ENCODE data around the gene DCTN3. TPM values are rescaled to one million over a fixed set of nuclear protein-coding genes. Genes with fewer than 3 reads are reported as not detected.

The DCTN3 gene
- total and polyA plus RNA-seq, 9 of the 15 experiments (the other 6 are each of a cell fraction or from before 2014, with no cell fraction given) = 11.0 to 51.0 (median 41.9) TPM

DNA sequence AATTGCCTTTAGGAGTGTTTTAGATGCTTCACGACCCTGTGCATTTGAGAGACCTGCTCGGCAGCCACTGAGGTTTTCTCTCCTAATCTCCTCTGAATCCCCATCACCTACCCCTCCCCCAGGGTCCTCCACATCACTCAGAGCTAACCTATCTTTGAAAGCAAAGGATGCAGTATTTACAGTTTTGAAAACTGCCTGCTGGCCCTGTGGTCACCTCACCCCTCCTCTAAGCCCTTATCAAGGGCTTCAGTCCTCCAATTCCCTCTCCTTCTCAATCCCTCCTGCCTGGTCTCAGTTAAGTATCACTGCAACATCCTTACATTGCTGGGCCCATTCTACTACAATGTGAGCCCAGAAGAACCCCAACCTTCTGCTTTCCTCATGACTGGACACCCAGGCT is 13.0 kb downstream of the DCTN3 start:
- Histone ChIP-seq H3K4me2 (ENCODE audit: insufficient read depth, low read length) (no peak overlapping the region), H3K27ac (ENCODE audit: extremely low read depth, low read depth, low read length) (no peak overlapping the region), H3K27me3 (ENCODE audit: control insufficient read depth in 2 of 2, insufficient read depth in 2 of 2, low read length in 2 of 2) (no peaks in the 10 kb centered on the region), H3K36me3 (ENCODE audit: control insufficient read depth, insufficient read depth, low read length) (peaks cover 10% of the 10 kb centered on the region; the same call in 1 of the 3 replicates), H3K4me3 (no peak overlapping the region), H2AFZ (ENCODE audit: low read depth, low read length) (no peak overlapping the region), H3K79me2 (ENCODE audit: control insufficient read depth, insufficient read depth, low read length) (peaks cover 17% of the 10 kb centered on the region), H3K4me1 (replicated peaks in 1 of 2; ENCODE audit: control insufficient read depth in 2 of 2, insufficient read depth in 2 of 2, low read length in 2 of 2) (peaks cover 7 to 13% of the 10 kb centered on the region in 2 experiments; a peak in 4 of 5 replicates), H4K20me1 (replicated peaks; ENCODE audit: control insufficient read depth, insufficient read depth, low read length) (peaks cover 5% of the 10 kb centered on the region; the same call in 1 of the 2 replicates), H3K9ac (ENCODE audit: insufficient read depth in 1 of 2, low read depth in 2 of 2, low read length in 2 of 2) (no peak overlapping the region), H3K9me3 (replicated peaks; ENCODE audit: control insufficient read depth, insufficient read depth, low read depth, low read length) (no peaks in the 10 kb centered on the region), H3K9me1 (ENCODE audit: control insufficient read depth, insufficient read depth, low read length) (no peaks in the 10 kb centered on the region)
- intact Hi-C loops (cut with micrococcal nuclease) (no loop called here), in situ Hi-C loops (cut with MboI) (loop anchor here (10.0 kb wide), 1 partner anchor 203 kb away; no protein-coding TSS in a partner anchor)
- peak; percentile 18 to 59 (median 39) for DNase-seq (ENCODE audit: extremely low read depth in 1 of 4, low spot score in 3 of 4)
- TF ChIP-seq CBFA2T3 (IDR thresholded peaks at IDR 0.05) (peak; percentile 56), RAD21 (CRISPR knock-in tag; conservative IDR thresholded peaks at IDR 0.05 in 1 of 2, IDR thresholded peaks at IDR 0.05 in 1 of 2) (no peak), KDM5B (IDR thresholded peaks at IDR 0.05; ENCODE audit: insufficient replicate concordance, low read depth, low read length) (no peak), TCF3 (CRISPR knock-in tag; IDR thresholded peaks at IDR 0.05) (peak; percentile 44), RB1 (IDR thresholded peaks at IDR 0.05; ENCODE audit: low read depth) (no peak), KDM1A (IDR thresholded peaks at IDR 0.05) (peak; percentile 9 to 33; a peak in 2 of 4 replicates)
- TF ChIP-seq, protein P1, sequence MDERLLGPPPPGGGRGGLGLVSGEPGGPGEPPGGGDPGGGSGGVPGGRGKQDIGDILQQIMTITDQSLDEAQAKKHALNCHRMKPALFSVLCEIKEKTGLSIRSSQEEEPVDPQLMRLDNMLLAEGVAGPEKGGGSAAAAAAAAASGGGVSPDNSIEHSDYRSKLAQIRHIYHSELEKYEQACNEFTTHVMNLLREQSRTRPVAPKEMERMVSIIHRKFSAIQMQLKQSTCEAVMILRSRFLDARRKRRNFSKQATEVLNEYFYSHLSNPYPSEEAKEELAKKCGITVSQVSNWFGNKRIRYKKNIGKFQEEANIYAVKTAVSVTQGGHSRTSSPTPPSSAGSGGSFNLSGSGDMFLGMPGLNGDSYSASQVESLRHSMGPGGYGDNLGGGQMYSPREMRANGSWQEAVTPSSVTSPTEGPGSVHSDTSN (CRISPR knock-in tag; IDR thresholded peaks at IDR 0.05; ENCODE audit: low read depth) = no peak
- TF ChIP-seq, protein P1 (tag; conservative IDR thresholded peaks at IDR 0.05; ENCODE audit: low read depth) = no peak
- TF ChIP-seq, protein P2, sequence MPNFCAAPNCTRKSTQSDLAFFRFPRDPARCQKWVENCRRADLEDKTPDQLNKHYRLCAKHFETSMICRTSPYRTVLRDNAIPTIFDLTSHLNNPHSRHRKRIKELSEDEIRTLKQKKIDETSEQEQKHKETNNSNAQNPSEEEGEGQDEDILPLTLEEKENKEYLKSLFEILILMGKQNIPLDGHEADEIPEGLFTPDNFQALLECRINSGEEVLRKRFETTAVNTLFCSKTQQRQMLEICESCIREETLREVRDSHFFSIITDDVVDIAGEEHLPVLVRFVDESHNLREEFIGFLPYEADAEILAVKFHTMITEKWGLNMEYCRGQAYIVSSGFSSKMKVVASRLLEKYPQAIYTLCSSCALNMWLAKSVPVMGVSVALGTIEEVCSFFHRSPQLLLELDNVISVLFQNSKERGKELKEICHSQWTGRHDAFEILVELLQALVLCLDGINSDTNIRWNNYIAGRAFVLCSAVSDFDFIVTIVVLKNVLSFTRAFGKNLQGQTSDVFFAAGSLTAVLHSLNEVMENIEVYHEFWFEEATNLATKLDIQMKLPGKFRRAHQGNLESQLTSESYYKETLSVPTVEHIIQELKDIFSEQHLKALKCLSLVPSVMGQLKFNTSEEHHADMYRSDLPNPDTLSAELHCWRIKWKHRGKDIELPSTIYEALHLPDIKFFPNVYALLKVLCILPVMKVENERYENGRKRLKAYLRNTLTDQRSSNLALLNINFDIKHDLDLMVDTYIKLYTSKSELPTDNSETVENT (CRISPR knock-in tag; IDR thresholded peaks at IDR 0.05) = no peak
- POLR2A ChIA-PET = interaction anchor here (0.6 to 0.7 kb wide), 3 partner anchors 87 to 262 kb away, joined by 3 read pairs; no protein-coding TSS in a partner anchor
- 0% methylated on average over 2 of the region's 2 CpGs for WGBS (ENCODE audit: insufficient coverage, low coverage, missing lambda C conversion rate)
- no TSS peak for BruUV-seq (replicated peaks)
- FAIRE-seq = peak; percentile 80
- no peak for ATAC-seq
- CTCF ChIA-PET (ENCODE audit: low intra/inter-chr PET ratio) = no interaction called here

All from K562 (cell line).